ENCODE results near the gene SLC27A1. TPM values are rescaled to one million over a fixed set of nuclear protein-coding genes. Genes with fewer than 3 reads are reported as not detected.

Gene SLC27A1
- total and polyA plus RNA-seq, 9 of the 15 experiments (the other 6 are each of a cell fraction or from before 2014, with no cell fraction given), result 0.06 to 3.0 (median 1.1) TPM

DNA sequence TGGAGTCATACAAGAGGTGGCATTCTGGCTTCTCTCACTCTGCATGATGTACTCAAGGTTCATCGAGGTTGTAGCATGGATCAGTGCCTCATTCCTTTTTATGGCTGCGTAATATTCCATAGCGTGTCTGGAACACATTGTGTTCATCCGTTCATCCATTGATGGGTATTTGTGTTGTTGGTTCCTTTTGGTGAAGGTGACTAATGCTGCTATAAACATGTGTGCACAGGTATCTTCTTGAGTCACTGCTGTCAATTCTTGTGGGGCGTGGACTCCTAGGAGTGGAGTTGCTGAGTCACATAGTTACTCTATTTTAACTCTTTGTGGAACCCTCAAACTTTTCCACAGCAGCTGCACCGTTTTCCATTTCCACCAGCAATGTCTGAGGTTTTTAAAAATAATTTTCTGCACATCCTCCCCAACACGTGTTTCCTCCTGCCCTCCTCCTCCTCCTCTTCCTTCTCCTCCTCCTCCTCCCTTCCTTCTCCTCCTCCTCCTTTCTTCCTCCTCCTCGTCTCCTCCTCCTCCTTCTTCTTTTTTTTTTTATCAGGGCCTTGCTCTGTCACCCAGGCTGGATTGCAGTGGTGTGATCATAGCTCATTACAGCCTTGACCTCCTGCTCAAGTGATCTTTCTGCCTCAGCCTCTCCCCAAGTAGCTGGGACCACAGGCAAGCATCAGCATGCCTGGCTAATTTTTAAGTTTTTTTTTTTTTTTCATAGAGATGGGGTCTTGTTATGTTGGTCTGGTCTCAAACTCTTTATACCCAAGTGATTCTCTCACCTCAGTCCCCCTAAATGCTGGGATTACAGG lies 19.9 kb upstream of the SLC27A1 start (continued):
- TF ChIP-seq TAF15 (IDR thresholded peaks at IDR 0.05; ENCODE audit: low read depth, low read length) (no peak), ILK (tag; IDR thresholded peaks at IDR 0.05; ENCODE audit: borderline replicate concordance, low read depth) (no peak), NFXL1 (CRISPR knock-in tag; IDR thresholded peaks at IDR 0.05) (no peak), KLF16 (IDR thresholded peaks at IDR 0.05) (no peak), ZNF165 (CRISPR knock-in tag; IDR thresholded peaks at IDR 0.05; ENCODE audit: borderline replicate concordance) (no peak), ZNF316 (IDR thresholded peaks at IDR 0.05) (peak; percentile 85), POLR2H (tag; IDR thresholded peaks at IDR 0.05; ENCODE audit: low read depth) (no peak), PHF8 (IDR thresholded peaks at IDR 0.05; ENCODE audit: borderline replicate concordance, low read length) (no peak), ZNF263 (CRISPR knock-in tag; IDR thresholded peaks at IDR 0.05; ENCODE audit: borderline replicate concordance) (peak; percentile 93), GATAD2A (IDR thresholded peaks at IDR 0.05) (no peak; the same call in 1 of the 2 replicates), NR0B1 (IDR thresholded peaks at IDR 0.05; ENCODE audit: partially characterized antibody) (no peak), CBX1 (IDR thresholded peaks at IDR 0.05; ENCODE audit: low read depth) (no peak), CCAR2 (IDR thresholded peaks at IDR 0.05; ENCODE audit: low read depth, low read length) (no peak), ZNF717 (CRISPR knock-in tag; IDR thresholded peaks at IDR 0.05) (no peak), ESRRA (IDR thresholded peaks at IDR 0.05; ENCODE audit: borderline replicate concordance, low read depth) (no peak), XRCC5 (IDR thresholded peaks at IDR 0.05; ENCODE audit: low read depth, low read length) (no peak), ZZZ3 (IDR thresholded peaks at IDR 0.05) (no peak)
- TF ChIP-seq, protein P1, sequence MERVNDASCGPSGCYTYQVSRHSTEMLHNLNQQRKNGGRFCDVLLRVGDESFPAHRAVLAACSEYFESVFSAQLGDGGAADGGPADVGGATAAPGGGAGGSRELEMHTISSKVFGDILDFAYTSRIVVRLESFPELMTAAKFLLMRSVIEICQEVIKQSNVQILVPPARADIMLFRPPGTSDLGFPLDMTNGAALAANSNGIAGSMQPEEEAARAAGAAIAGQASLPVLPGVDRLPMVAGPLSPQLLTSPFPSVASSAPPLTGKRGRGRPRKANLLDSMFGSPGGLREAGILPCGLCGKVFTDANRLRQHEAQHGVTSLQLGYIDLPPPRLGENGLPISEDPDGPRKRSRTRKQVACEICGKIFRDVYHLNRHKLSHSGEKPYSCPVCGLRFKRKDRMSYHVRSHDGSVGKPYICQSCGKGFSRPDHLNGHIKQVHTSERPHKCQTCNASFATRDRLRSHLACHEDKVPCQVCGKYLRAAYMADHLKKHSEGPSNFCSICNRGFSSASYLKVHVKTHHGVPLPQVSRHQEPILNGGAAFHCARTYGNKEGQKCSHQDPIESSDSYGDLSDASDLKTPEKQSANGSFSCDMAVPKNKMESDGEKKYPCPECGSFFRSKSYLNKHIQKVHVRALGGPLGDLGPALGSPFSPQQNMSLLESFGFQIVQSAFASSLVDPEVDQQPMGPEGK (CRISPR knock-in tag; IDR thresholded peaks at IDR 0.05; ENCODE audit: borderline replicate concordance), result no peak
- TF ChIP-seq, protein P2, sequence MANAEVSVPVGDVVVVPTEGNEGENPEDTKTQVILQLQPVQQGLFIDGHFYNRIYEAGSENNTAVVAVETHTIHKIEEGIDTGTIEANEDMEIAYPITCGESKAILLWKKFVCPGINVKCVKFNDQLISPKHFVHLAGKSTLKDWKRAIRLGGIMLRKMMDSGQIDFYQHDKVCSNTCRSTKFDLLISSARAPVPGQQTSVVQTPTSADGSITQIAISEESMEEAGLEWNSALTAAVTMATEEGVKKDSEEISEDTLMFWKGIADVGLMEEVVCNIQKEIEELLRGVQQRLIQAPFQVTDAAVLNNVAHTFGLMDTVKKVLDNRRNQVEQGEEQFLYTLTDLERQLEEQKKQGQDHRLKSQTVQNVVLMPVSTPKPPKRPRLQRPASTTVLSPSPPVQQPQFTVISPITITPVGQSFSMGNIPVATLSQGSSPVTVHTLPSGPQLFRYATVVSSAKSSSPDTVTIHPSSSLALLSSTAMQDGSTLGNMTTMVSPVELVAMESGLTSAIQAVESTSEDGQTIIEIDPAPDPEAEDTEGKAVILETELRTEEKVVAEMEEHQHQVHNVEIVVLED (CRISPR knock-in tag; IDR thresholded peaks at IDR 0.05), result no peak
- TF ChIP-seq, protein P3, sequence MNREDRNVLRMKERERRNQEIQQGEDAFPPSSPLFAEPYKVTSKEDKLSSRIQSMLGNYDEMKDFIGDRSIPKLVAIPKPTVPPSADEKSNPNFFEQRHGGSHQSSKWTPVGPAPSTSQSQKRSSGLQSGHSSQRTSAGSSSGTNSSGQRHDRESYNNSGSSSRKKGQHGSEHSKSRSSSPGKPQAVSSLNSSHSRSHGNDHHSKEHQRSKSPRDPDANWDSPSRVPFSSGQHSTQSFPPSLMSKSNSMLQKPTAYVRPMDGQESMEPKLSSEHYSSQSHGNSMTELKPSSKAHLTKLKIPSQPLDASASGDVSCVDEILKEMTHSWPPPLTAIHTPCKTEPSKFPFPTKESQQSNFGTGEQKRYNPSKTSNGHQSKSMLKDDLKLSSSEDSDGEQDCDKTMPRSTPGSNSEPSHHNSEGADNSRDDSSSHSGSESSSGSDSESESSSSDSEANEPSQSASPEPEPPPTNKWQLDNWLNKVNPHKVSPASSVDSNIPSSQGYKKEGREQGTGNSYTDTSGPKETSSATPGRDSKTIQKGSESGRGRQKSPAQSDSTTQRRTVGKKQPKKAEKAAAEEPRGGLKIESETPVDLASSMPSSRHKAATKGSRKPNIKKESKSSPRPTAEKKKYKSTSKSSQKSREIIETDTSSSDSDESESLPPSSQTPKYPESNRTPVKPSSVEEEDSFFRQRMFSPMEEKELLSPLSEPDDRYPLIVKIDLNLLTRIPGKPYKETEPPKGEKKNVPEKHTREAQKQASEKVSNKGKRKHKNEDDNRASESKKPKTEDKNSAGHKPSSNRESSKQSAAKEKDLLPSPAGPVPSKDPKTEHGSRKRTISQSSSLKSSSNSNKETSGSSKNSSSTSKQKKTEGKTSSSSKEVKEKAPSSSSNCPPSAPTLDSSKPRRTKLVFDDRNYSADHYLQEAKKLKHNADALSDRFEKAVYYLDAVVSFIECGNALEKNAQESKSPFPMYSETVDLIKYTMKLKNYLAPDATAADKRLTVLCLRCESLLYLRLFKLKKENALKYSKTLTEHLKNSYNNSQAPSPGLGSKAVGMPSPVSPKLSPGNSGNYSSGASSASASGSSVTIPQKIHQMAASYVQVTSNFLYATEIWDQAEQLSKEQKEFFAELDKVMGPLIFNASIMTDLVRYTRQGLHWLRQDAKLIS (CRISPR knock-in tag; IDR thresholded peaks at IDR 0.05), result no peak
